HCT116 (cell line): ENCODE measurements around the gene MTG2. TPM values are rescaled to one million over a fixed set of nuclear protein-coding genes. Genes with fewer than 3 reads are reported as not detected.

Source experiments
- ATAC-seq: fragments of 200-7000 bp; cut with Tn5 transposase; 2 replicates; pipeline ENCODE4 v1.9.1; 2020; ENCODE audit warnings: mild to moderate bottlenecking, moderate library complexity
- BruUV-seq: library from RNA; stranded (reverse); fragments of 400-500 nt; replicated peaks from 2 replicates; lab custom pipeline; 2021; lab: Mats Ljungman, UMichigan
- CTCF ChIA-PET: fragments of 300-600 bp; sonication (Branson Sonifier 250); formaldehyde crosslinking; loops from one replicate; lab custom pipeline; 2021; ENCODE audit warnings: antibody characterized with exemption; lab: Charles Lee
- POLR2A ChIA-PET: fragments of 300-600, 350-600 bp; sonication (Branson Sonifier 250); formaldehyde crosslinking; loops from one replicate; lab custom pipeline; 2021; ENCODE audit warnings: antibody characterized with exemption; lab: Charles Lee
- RAD21 ChIA-PET, 2 experiments: fragments of 300-600 bp; sonication (Branson Sonifier 250); formaldehyde crosslinking; loops; one replicate each; lab custom pipeline; 2023; ENCODE audit warnings: low total read pairs in 2 of 2; ENCODE audit not compliant: uncharacterized antibody in 2 of 2, unreplicated experiment in 2 of 2, low non-redundant PET in 1 of 2; lab: Charles Lee
- DNase-seq: peaks from one replicate; pipeline ENCODE4 v3.0.0-alpha.2; 2010; ENCODE audit warnings: low read depth, low spot score
- H2AFZ ChIP-seq: fragments of 200-600 bp; shearing (Covaris generic), sonication (generic); 2 replicates; pipeline ENCODE4 v1.6.1; 2017; ENCODE audit warnings: low read depth, mixed run types, mixed read lengths, antibody characterized with exemption, low read length; ENCODE audit not compliant: poor library complexity, severe bottlenecking
- H3K27ac ChIP-seq: 2 replicates; pipeline ENCODE4 v1.5.1; 2012; ENCODE audit warnings: low read depth, low read length
- H3K27me3 ChIP-seq: fragments of 200-600 bp; sonication (generic); 2 replicates; pipeline ENCODE4 v1.6.1; 2016; ENCODE audit warnings: mixed run types, low read length, mixed read lengths; ENCODE audit not compliant: insufficient read depth
- H3K36me3 ChIP-seq, 2 experiments: fragments of 200-500 bp in 1 of 2; fragments of 200-600 bp in 1 of 2; sonication (Bioruptor generic) in 1 of 2; sonication (generic) in 1 of 2; 2 replicates each; pipeline versions ENCODE4 v1.5.1 to v1.6.1; 2014 to 2016; ENCODE audit warnings: low read length in 2 of 2, inconsistent platforms in 1 of 2, mixed read lengths in 1 of 2, mixed run types in 1 of 2; ENCODE audit not compliant: insufficient read depth in 2 of 2, control insufficient read depth in 1 of 2
- H3K4me1 ChIP-seq, 2 experiments: fragments of 200-600 bp in 1 of 2; sonication (generic) in 1 of 2; 2 replicates each; pipeline versions ENCODE4 v1.5.1 to v1.6.1; 2012 to 2017; ENCODE audit warnings: low read length in 2 of 2, inconsistent platforms in 1 of 2, mild to moderate bottlenecking in 1 of 2, mixed read lengths in 1 of 2, mixed run types in 1 of 2, moderate library complexity in 1 of 2; ENCODE audit not compliant: insufficient read depth in 2 of 2, control insufficient read depth in 1 of 2
- H3K4me2 ChIP-seq: fragments of 200-600 bp; sonication (generic); 2 replicates; pipeline ENCODE4 v1.6.1; 2017; ENCODE audit warnings: mixed run types, low read length, mixed read lengths
- H3K4me3 ChIP-seq, 2 experiments: fragments of 200-600 bp in 1 of 2; sonication (generic) in 1 of 2; replicated peaks in 1 of 2; 2 replicates each; pipeline ENCODE4 v1.5.1; 2011 to 2016; ENCODE audit warnings: low read length in 2 of 2, control low read depth in 1 of 2, low read depth in 1 of 2, mild to moderate bottlenecking in 1 of 2, mixed read lengths in 1 of 2, mixed run types in 1 of 2
- H3K79me2 ChIP-seq: fragments of 200-600 bp; sonication (generic); 2 replicates; pipeline ENCODE4 v1.6.1; 2017; ENCODE audit warnings: mild to moderate bottlenecking, mixed run types, low read length, moderate library complexity, mixed read lengths; ENCODE audit not compliant: insufficient read depth
- H3K9ac ChIP-seq: fragments of 200-600 bp; sonication (generic); 2 replicates; pipeline ENCODE4 v1.6.1; 2016; ENCODE audit warnings: low read length, mixed read lengths
- H3K9me2 ChIP-seq: fragments of 200-600 bp; sonication (generic), shearing (Covaris generic); 2 replicates; pipeline ENCODE4 v1.6.1; 2017; ENCODE audit warnings: mixed run types, mild to moderate bottlenecking, moderate library complexity; ENCODE audit not compliant: insufficient read depth
- H3K9me3 ChIP-seq, 2 experiments: fragments of 200-500 bp in 1 of 2; fragments of 200-600 bp in 1 of 2; sonication (Bioruptor generic) in 1 of 2; sonication (generic) in 1 of 2; 2 replicates each; pipeline ENCODE4 v1.6.1; 2014 to 2017; ENCODE audit warnings: low read length in 2 of 2, mixed read lengths in 2 of 2, inconsistent platforms in 1 of 2, low read depth in 1 of 2, mild to moderate bottlenecking in 1 of 2, mixed run types in 1 of 2, moderate library complexity in 1 of 2; ENCODE audit not compliant: control insufficient read depth in 1 of 2, insufficient read depth in 1 of 2
- H4K20me1 ChIP-seq: fragments of 200-600 bp; sonication (generic), shearing (Covaris generic); 2 replicates; pipeline ENCODE4 v1.6.1; 2017; ENCODE audit warnings: mixed run types, mild to moderate bottlenecking, moderate library complexity; ENCODE audit not compliant: insufficient read depth
- JUND ChIP-seq: IDR thresholded peaks from 2 replicates; pipeline ENCODE4 v1.6.1; 2012
- POLR2A ChIP-seq: IDR thresholded peaks from 2 replicates; pipeline ENCODE4 v1.7.0; 2011; ENCODE audit warnings: borderline replicate concordance; ENCODE audit not compliant: insufficient read depth, insufficient read length; ENCODE audit errors: extremely low read depth
- TCF7L2 ChIP-seq: IDR thresholded peaks from 2 replicates; pipeline ENCODE4 v1.7.0; 2011; ENCODE audit warnings: borderline replicate concordance, inconsistent platforms; ENCODE audit not compliant: insufficient read depth, insufficient read length; ENCODE audit errors: extremely low read depth
- intact Hi-C: fragments of 100-400 bp; cut with micrococcal nuclease; formaldehyde crosslinking; loops from 2 replicates; pipeline ENCODE4 v1.10.0; 2022
- total RNA-seq: library from RNA; stranded (reverse); gene quantifications from one replicate; pipeline ENCODE4 v1.2.1, GENCODE V29; 2021; ENCODE audit not compliant: unreplicated experiment

Gene MTG2
- total RNA-seq, 1 experiment from 2014 or later: 43.3 TPM

DNA sequence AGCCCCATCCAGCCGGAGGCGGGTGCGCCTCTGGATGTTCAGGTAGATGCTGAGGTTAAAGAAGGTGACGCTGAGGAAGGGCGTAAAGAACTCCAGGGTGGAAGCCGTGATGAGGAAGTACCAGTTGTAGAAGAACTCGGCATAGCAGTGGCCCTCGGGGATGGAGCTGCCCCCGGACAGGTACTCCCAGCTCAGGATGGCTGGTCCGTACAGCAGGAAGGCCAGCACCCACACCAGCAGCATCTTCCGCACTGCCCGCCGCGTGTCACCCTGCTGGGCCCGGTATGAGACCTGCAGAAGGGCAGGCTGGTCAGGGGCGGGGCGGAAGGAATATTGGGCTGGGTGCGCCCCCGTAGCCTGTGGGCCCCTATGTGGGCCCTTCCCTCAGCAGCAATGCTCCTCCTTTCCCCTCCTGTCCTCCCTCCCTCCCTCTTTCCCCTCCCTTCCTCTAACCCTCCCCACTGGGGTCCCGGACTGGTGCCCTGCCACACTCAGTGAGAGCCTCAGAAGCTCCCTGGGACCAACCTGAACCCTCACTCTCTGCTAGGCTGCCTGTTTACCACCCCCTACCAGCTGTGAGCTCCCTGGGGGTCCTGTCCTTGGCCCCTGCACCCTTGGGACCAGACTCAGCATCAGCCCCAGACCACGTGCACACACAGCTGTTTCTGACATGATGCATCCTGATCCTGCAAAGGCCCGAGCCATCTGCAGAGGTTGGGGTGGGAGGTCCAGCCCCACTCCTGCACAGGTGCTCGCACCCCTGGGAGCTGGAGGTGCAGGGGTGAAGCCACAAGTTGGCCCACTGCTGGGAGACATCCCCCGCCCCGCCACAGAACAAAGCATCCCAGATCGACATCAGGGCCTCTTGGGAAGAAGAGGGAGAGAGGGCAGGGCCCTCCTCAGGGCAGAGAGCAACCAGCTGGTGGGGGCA lies 34.1 kb downstream of the MTG2 start:
- H3K4me2 ChIP-seq: no peak overlapping the region
- H3K27me3 ChIP-seq: peaks cover 17% of the 10 kb centered on the region; the same call in 1 of the 2 replicates
- BruUV-seq: no TSS peak
- CTCF ChIA-PET: no interaction called here
- H3K79me2 ChIP-seq: no peaks in the 10 kb centered on the region
- no peaks in the 10 kb centered on the region for H3K36me3 ChIP-seq
- RAD21 ChIA-PET: no interaction called here
- H3K4me1 ChIP-seq: no peaks in the 10 kb centered on the region
- no peak overlapping the region for H2AFZ ChIP-seq
- no peak overlapping the region for H3K27ac ChIP-seq
- no peak for DNase-seq
- H3K9ac ChIP-seq: no peak overlapping the region
- no peaks in the 10 kb centered on the region for H3K9me2 ChIP-seq
- no peak for ATAC-seq
- no peaks in the 10 kb centered on the region for H4K20me1 ChIP-seq
- intact Hi-C loops: no loop called here
- H3K4me3 ChIP-seq: no peak overlapping the region
- no peaks in the 10 kb centered on the region for H3K9me3 ChIP-seq
- POLR2A ChIA-PET: no interaction called here
- TF ChIP-seq JUND (no peak), POLR2A (no peak)

DNA sequence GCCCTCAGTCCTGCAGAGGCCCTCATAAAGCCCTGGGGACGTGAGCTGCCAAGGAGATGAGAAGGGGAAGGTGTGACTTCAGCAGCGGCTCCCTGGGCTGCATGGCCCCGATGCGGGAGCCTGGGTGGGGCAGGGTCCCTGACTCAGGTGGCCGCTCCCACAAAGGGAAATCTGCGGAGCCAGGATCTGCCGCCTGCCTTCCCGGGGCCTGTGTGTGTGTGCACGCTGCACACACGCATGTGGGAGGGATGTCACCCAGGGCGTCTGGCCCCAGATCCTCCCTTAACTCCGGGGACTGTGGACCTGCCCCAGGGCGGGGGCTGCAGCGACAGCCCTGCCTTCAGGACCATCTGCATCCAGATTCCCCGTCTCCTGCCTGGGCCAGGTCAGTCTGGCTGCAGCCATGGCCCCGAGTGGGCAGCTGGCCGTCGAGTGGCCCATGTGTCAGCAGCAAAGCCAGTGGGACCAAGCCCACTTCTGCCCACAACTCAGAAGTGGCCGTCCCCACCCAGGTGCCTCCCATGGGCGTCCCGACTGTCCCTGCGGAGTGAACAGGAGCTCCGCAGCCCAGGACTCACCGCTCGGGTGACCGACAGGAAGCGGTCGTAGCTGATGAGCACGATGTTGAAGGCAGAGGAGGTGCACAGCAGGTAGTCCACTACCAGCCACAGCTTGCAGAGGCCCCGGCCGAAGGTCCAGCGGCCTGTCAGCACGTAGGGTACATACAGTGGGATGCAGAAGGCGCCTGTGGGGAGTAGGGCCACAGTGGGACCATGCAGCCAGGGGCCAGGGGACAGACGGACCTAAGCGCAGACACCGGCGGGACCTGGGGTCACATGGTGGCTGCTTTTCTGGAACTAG lies 35.3 kb downstream of the MTG2 start:
- H3K79me2 ChIP-seq: no peaks in the 10 kb centered on the region
- no peaks in the 10 kb centered on the region for H3K9me3 ChIP-seq
- TF ChIP-seq TCF7L2: no peak
- TF ChIP-seq, all 23 proteins: peak for 0
- CTCF ChIA-PET: no interaction called here
- ATAC-seq (no peak), DNase-seq (no peak)
- BruUV-seq: no TSS peak
- Histone ChIP-seq H3K36me3 (no peaks in the 10 kb centered on the region), H3K27ac (no peak overlapping the region), H3K9me2 (no peaks in the 10 kb centered on the region), H3K9ac (no peak overlapping the region), H3K4me3 (no peak overlapping the region), H3K4me2 (no peak overlapping the region), H2AFZ (no peak overlapping the region), H3K27me3 (peaks cover 17% of the 10 kb centered on the region; the same call in 1 of the 2 replicates), H4K20me1 (no peaks in the 10 kb centered on the region), H3K4me1 (no peaks in the 10 kb centered on the region)
- intact Hi-C loops: no loop called here
- POLR2A ChIA-PET: no interaction called here
- RAD21 ChIA-PET: no interaction called here
